Nephron (organoid): Measurements from ENCODE around the gene CRTAP.

ENCODE experiments used
- H3K27ac Mint-ChIP-seq, 3 experiments: 2 replicates each; pipeline ENCODE4 v1.8.0; 2020; ENCODE audit warnings: mixed read lengths in 3 of 3, mild to moderate bottlenecking in 2 of 3, moderate library complexity in 1 of 3
- H3K27me3 Mint-ChIP-seq: 2 replicates; pipeline ENCODE4 v1.8.0; 2021; ENCODE audit warnings: low read depth, mild to moderate bottlenecking, moderate library complexity, mixed read lengths
- H3K36me3 Mint-ChIP-seq: 2 replicates; pipeline ENCODE4 v1.8.0; 2020; ENCODE audit warnings: low read depth, mixed read lengths
- H3K4me1 Mint-ChIP-seq: 2 replicates; pipeline ENCODE4 v1.8.0; 2020; ENCODE audit warnings: mixed read lengths
- H3K4me3 Mint-ChIP-seq, 3 experiments: 2 replicates each; pipeline ENCODE4 v1.8.0; 2020; ENCODE audit warnings: mild to moderate bottlenecking in 3 of 3, mixed read lengths in 3 of 3, moderate library complexity in 2 of 3
- H3K9me3 Mint-ChIP-seq: 2 replicates; pipeline ENCODE4 v1.8.0; 2020; ENCODE audit warnings: mixed read lengths
- CTCF ChIP-seq, 3 experiments: fragments of 200-600 bp; sonication (generic); IDR thresholded peaks; one replicate each; pipeline ENCODE4 v1.5.0; 2021; ENCODE audit warnings: antibody characterized with exemption in 3 of 3; ENCODE audit not compliant: unreplicated experiment in 3 of 3

CRTAP gene

GRCh38 chr3:33167284-33167683 lies 53.5 kb downstream of the CRTAP start:
- Mint-ChIP-seq H3K27ac (peak overlapping the region in 1 of 3 experiments; percentile 39), H3K9me3 (no peaks in the 10 kb centered on the region), H3K4me3 (no peak overlapping the region), H3K4me1 (peaks cover 10% of the 10 kb centered on the region), H3K36me3 (no peaks in the 10 kb centered on the region), H3K27me3 (peaks cover 4% of the 10 kb centered on the region)
- no peak for TF ChIP-seq CTCF (IDR thresholded peaks at IDR 0.05; ENCODE audit: unreplicated experiment in 3 of 3)

DNA sequence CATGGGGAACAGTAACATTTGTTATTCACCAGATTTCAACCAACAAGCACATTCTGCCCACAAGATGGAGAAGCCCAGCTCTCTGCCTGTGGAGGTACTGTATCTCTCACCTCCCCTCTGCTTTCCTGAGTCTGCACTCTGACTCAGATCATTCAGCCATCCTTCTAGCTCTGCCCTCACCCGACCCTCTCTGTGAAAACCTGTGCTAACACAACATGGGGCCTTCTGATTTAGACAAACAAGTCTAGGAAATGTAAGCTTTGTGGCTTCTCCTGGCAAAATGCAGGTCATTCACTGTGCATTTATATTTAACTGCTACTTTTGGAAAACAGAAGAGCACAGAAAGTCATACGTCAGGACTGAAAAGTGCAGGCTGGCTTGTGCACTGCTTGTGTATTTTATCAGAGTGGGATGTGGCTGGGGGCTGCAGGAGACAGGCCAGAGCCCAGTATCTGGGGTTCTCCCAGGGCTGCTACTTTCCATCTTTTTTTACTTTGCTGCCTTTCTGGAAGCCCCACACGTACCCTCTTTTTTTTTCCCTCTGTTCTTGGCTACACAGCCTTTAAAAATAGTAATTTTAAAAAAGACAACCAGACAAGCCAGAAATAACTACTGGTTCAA lies 54.0 kb downstream of the CRTAP start:
- H3K36me3 Mint-ChIP-seq: no peaks in the 10 kb centered on the region
- H3K9me3 Mint-ChIP-seq: no peaks in the 10 kb centered on the region
- peaks cover 10% of the 10 kb centered on the region for H3K4me1 Mint-ChIP-seq
- peaks cover 4% of the 10 kb centered on the region for H3K27me3 Mint-ChIP-seq
- H3K27ac Mint-ChIP-seq: peak overlapping the region in 1 of 3 experiments; percentile 39
- TF ChIP-seq CTCF (IDR thresholded peaks at IDR 0.05; ENCODE audit: unreplicated experiment in 3 of 3): no peak
- H3K4me3 Mint-ChIP-seq: no peak overlapping the region

- H3K27ac Mint-ChIP-seq: no peak overlapping the region
- H3K4me1 Mint-ChIP-seq: peaks cover 10% of the 10 kb centered on the region
These were observed 56.7 kb downstream of the CRTAP start for GRCh38 chr3:33170531-33170930.

DNA sequence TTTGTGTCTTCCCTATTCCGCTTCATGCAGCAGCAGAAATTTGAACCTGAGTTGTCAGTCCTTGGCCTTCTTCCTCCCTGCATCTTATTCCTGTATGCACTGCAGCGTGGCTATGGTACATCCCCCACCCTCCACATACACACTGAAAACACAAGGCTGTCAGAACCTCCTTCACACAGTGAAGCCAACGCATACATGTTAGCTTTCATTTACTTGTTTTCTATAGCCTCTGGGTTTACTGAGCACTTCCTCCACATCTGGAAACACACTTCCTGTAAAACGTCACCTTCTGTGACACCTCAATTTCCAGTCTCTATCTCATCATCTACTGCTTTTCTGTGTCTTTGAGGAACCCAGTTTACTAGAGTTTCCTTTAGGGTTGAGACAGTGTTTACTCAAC lies 57.8 kb downstream of the CRTAP start:
- no peak for TF ChIP-seq CTCF (IDR thresholded peaks at IDR 0.05; ENCODE audit: unreplicated experiment in 3 of 3)
- H3K4me1 Mint-ChIP-seq: peaks cover 10% of the 10 kb centered on the region
- H3K27ac Mint-ChIP-seq: no peak overlapping the region
- H3K9me3 Mint-ChIP-seq: no peaks in the 10 kb centered on the region
- H3K27me3 Mint-ChIP-seq: peaks cover 8% of the 10 kb centered on the region
- no peak overlapping the region for H3K4me3 Mint-ChIP-seq
- H3K36me3 Mint-ChIP-seq: no peaks in the 10 kb centered on the region

More at GRCh38 chr3:33170531-33170930, 56.7 kb downstream of the CRTAP start:
- Mint-ChIP-seq H3K9me3 (no peaks in the 10 kb centered on the region), H3K4me3 (no peak overlapping the region), H3K27me3 (peaks cover 8% of the 10 kb centered on the region), H3K36me3 (no peaks in the 10 kb centered on the region)
- no peak for TF ChIP-seq CTCF (IDR thresholded peaks at IDR 0.05; ENCODE audit: unreplicated experiment in 3 of 3)

- Mint-ChIP-seq H3K4me1 (peaks cover 1% of the 10 kb centered on the region), H3K27ac (no peak overlapping the region), H3K27me3 (peaks cover 4% of the 10 kb centered on the region), H3K4me3 (no peak overlapping the region), H3K36me3 (no peaks in the 10 kb centered on the region), H3K9me3 (no peaks in the 10 kb centered on the region)
- no peak for TF ChIP-seq CTCF (IDR thresholded peaks at IDR 0.05; ENCODE audit: unreplicated experiment in 3 of 3)
These were observed 59.3 kb downstream of the CRTAP start for GRCh38 chr3:33173103-33173502.

DNA sequence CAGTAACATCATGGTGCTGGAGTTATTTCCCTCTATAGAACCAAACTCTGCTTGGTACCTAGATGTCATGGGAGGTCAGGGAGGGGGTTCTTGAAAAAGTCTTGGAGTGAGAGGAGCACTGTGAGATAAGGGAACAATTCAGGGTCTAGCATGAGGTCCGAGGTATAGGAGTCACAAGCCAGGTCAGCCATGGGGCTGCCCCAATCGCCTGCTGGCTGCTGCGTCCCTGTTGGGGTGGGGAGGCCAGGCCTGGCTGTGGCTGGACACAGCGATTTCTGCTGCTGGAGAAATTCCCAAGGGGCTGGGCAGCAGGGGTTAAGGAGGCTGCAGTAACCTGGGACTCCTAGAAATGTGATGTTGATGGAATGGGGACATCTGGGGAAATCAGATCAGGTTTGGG lies 59.9 kb downstream of the CRTAP start:
- Mint-ChIP-seq H3K9me3 (no peaks in the 10 kb centered on the region), H3K27ac (no peak overlapping the region), H3K36me3 (no peaks in the 10 kb centered on the region), H3K4me3 (no peak overlapping the region), H3K27me3 (peaks cover 4% of the 10 kb centered on the region), H3K4me1 (no peaks in the 10 kb centered on the region)
- TF ChIP-seq CTCF (IDR thresholded peaks at IDR 0.05; ENCODE audit: unreplicated experiment in 3 of 3): no peak
